Activated CD8-positive, alpha-beta memory T cell treated with anti-CD3 and anti-CD28 coated beads, Interleukin-2, amount 50 U/mL, for 24 hours (primary cell): ENCODE results near the gene C13orf46.

Experiments used
- DNase-seq: peaks from one replicate; pipeline ENCODE4 v3.0.0-alpha.2; 2020; ENCODE audit errors: extremely low read depth

C13orf46 gene

GRCh38 chr13:113939129-113939943 is 34.5 kb downstream of the C13orf46 start:
- no peak for DNase-seq

DNA sequence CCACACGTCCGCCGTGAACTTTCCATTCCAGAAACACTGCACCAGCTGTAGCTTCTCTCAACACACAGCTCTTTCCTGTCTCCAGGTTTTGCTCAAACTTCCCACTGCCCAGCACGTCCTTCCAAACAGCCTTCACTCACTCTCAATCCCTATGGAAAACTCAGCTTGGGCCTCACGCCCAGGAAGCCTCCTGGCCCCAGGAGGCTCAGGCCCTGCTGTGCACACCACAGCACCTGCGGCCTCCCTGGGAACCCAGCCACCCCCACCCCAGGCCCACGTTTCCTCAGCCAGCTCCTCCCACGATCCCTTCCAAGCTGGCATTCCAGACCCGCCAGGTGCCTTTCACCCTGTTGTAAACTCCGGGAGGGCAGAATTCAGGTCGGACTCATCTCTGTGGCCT is 35.2 kb downstream of the C13orf46 start:
- DNase-seq, result no peak

DNA sequence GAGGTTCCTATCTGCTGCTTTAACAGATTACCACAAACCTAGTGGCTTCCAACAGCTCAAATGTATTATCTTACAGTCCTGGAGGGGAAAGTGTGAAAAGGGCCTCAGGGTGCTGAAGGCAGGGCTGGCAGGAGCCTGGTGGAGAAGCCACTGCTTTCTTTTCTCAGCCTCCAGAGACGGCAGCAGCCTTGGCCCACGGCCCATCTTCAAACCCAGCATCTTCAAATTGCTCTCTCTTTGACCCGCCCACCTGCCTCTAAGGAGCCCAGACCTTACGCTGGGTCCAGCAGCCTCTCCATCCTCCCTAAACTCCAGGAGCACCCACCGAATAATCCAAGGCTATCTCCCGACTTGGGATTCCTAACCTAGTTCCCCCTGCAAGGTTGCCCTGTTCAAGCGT is 35.6 kb downstream of the C13orf46 start:
- DNase-seq, result no peak

DNA sequence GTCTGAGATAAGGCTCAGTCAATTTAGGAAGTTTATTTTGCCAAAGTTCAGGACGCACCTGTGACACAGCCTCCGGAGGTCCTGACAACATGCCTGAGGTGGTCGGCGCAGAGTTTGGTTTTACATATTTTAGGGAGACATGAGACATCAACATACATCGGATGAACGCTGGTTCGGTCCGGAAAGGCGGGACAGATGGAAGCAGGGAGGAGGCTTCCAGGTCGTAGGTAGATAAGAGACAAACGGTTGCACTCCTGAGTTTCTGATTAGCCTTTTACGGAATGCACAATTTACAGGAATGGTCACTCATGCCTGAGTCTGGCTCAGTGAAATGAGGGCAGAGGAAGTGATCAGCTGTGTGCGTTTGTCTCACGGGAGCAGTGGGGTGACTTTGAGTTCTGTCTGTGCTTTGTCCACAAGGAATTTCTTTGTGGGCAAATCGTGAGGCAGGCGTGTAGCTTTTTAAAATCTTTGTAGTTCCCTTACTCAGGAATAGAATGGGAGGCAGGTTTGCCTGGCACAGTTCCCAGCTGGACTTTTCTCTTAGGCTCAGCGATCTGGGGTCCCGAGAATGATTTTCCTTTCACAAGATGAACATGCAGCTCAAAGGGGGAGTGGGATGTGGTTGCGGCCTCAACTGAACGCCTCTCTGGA is 36.2 kb downstream of the C13orf46 start:
- no peak for DNase-seq

- DNase-seq, result no peak
These were observed 36.8 kb downstream of the C13orf46 start for GRCh38 chr13:113937073-113937472.

GRCh38 chr13:113936166-113936965 is 37.5 kb downstream of the C13orf46 start:
- no peak for DNase-seq

DNA sequence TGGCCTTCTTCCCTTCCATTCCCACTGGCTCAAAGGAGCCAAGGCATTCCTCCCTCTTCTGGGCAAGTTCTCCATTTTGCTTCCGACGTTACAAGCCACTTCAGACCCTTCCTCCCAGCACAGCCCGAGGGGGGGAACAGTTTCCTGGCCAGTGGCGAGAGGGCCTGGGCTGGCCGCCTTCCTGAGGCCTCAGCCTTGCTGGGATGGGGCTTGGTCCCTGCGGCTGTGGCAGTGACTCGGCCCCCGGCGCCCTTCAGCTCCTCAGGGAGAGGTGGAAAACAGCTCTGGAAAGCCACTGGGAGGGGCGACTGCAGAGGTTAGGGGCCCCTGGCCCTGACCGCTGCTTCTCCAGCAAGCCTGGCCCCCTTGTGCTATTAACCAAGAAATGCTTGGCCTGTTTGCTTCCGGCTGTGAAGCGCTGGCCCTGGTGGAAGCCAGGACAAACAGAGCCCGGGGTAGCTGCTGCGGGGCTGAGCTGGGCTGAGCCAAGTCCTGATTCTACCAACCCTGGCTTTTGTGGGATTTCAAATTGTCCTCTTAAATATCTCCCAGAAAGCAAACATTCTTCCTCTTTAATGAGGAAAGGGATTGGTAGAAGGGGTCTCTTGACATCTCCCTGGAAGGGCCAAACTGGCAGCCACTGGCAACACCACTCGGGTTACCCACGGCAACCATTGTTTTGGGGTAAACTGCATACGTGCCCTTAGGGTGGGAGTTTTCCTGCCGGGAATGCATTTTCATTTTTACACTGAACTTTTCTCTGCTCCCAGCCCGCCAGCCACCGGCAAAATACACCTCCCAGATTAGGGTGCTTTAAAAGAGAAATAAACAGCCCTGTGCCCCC is 38.7 kb downstream of the C13orf46 start:
- DNase-seq, result no peak

DNA sequence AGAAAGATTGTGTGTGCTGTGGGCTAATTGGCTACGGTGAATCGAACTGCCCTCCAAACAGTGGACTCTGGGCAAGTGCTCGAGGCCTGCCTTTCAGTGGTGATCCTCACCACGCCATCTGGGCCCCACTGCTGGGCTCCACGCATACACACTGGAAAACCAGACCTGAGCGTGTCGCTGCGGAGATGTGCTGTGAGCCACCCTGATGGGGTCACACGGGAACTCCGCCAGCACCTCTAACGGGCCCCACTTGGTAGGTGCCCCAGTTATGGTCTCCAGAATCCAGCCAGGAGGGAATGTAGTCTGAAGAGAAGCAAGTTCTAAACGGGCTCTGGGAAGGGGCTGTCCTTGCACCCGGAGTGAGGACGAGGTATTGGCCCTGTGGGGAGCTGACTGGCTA is 39.3 kb downstream of the C13orf46 start:
- DNase-seq, result no peak

DNA sequence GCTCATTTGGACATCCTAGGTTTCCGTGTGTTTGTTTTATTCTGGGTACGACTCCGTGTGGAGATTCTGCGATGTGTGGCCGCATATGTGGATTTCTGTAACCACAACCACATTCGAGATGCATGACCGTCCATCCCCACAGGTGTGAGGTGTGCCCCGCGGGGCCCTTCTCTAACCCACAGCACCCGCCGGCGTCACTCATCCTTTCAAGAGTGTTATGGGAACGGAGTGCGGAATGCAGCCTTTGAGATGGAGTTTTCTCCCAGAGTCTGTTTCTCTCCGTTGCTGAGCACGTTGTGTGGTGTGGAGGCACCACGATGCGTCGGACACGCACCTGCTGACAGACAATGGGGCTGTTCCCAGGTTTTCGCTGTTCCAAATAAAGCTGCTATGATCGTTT is 40.0 kb downstream of the C13orf46 start:
- DNase-seq, result no peak

DNA sequence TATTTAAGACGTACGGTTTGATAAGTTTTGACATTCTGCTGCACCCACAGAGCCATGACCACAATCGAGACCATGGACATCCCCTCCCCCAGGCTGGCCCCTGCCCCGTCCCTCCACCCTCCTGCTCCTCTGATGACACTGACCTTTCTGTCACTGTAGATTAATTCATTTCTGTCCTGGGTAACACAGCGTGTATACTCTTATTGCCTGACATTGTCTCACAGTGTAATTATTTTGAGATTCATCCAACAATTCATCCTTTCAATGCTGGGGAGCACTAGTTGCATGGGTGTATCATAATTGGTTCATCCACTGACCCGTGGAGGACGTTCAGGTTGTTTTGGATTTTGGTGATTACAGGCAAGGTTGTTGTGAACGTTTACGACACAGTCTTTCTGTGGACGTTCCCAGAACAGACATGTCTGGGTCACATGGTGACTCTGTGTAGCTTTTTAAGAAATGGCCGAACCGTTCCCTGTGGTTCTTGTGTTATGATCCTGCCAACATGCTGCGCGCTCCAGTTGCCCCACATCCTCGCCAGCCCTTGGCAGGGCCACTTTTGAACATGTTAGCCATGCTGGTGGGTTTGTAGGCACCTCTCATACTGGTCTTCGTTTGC is 41.9 kb downstream of the C13orf46 start:
- DNase-seq, result no peak

DNA sequence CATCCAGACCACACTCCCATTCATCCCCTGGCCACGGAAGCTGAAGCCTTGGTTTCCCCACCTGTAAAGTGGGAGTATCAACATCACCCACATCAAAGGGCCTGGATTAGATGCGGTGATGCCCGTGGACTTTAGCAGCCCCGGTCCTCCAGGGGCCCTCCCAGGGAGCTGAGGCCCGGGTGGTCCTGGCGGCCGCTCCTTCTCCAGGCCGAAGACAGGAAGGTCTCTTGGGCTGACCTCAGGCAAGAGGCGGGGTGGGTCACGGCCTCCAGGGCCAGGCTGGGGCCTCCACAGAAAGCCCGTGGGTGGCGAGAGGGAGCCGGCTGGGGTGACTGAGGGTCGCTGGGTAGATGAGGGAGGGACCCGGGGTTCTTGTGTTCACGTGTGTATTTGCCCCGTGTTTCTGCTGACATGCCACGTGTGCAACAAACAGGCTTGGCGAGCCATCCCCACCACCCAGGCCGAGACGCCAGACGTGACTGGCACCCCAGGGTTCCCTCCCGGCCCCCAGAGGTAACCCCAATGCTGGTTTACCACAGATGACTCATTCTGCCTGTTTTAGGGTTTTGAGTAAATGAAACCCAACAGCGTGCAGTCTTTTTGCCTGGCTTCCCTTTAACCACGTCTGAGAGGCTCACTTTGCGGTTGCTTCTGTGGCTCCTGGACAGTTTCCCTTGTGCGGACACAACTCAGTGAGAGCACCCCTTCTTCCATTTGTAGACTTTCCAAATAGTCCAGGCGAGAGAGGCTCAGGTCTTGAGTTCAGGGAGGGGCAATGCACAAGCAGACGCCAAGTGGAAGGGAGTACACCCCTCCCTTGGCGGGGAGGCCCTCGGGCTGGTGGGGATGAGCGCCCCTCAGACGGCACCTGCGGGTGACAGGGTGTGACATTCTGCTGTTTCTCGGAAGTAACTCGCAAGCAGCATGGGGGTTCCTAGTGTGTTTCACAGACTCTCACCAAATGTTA is 42.9 kb downstream of the C13orf46 start:
- peak; percentile 9 for DNase-seq

DNA sequence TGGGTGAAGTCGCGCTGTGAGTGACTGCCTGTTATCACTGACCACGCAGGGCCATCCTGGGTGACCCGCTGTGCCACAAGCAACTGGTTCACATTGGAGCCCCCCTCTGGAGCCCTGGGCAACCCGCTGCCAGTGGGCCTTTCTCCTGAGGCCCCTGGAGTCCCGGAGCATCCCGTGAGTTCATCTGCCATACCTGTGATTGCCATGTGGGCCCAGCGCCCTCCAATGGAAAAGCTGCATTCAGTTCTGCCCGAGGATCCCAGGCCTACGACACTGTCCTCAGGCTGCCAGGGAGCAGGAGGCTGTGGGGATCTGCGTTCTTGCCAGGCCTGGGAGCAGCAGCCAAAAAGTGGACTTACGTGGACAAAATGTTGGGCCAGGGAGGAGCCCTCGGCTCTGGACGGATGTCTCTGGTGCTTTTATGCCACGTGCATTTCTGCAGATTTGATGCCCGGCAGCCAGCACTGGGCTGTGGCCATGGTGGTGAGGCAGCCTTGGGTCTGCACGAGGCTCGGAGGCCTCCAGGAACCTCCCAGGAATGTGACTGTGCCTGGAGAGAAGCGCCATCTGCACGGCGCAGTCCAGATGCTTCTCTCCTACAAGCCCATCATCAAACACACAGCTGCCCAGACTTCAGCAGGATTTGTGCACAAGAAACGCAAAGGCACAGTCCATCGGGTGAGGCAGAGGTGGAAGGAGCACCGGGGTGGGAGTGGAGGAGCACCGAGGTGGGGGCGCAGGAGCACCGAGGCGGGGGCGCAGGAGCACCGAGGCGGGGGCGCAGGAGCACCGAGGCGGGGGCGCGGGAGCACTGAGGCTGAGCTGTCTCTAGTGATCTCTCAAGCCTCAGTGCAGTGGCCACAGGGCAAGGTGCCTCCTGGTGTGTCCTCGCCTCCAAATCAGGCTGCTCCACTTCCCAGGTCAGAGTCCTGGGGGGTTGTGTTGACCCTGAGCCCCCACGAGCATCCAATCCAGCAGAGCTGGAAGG is 44.0 kb downstream of the C13orf46 start:
- no peak for DNase-seq

DNA sequence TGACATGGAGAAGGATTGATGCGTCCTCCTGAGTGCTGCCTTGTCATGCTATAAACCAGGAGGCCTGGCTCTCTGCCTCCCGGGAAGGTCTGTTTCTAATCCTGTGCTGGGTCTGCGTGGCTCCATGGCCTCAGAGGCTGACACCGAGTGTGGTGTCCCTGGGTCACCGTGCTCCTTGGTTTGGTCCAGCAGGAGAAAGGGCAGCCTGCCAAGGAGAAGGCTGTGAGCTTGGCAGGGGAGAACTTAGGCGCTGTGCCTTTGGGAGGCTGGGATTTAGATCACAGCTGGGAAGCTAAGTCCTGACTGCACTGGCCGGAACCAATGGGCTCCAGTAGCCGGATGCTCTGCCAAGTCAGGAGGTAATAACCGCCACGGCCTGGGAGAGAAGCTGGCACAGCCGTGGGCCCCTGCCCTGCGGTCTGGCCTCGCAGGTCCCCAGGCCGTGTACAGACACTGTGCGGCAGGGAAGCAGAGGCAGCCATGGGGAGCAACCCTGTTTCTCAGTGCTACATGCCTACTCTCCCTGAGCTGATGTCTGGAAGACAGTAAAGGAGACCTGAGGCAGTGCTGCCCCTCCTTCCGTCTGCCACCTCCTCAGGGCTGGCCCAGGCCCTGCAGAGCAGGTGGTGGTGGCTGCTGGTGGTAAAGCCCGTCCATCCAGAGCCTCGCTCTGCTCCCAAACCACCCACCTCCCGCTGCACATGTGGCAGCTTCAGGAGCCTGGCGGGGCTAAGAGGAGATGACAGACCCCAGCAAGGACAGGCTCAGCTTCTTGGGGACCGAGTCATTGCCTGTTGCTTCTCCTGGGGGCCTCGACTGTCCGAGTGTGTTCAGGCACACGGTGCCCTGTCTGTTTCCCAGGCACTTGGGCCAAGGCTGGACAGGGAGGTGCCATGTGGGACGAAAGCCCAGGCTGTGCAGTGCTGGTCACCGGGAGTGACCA is 44.9 kb downstream of the C13orf46 start:
- no peak for DNase-seq

DNA sequence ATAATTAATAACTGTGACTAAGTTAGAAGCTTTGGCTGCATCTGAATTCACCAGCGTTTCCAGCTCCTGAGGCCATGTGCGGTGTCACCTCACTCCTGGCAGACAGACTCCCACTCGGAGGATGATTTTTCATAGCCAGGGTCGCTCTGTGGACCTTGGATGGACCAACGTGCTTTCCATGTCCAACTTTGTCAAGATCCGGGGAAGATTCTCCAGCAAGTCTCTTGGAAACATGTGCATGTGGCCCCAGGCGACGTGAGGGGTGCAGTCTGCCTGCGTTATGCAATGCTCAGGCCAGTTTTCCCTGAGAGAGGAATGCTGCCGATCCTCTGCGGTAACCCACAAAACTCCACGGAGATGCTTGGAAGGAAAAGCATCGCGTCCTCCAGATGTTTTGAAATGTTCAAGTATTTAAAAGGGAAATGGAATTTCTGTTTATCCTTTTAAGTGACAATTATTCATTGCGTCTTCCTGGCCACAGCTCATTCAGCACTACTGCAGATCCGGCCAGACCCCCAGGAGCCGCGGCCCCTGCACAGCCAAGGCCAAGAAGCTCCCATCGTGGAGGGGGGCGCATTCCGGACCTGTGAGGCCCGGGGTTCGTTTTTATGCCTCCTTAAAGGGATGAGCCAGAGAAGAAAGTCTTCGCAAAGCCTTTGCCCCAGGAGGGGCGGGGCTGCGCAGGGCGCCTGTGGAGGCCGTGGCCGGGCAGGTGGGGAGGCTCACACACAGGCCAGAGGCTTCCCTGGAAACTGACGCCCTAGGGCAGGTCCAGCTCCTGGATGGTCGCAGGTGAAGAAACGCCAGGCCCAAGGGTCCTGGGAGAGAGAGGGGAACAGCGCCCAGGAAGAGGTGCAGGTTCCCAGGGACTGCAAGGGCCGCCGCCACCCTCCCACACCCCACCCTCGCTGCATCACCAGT is 46.0 kb downstream of the C13orf46 start:
- DNase-seq, result no peak

DNA sequence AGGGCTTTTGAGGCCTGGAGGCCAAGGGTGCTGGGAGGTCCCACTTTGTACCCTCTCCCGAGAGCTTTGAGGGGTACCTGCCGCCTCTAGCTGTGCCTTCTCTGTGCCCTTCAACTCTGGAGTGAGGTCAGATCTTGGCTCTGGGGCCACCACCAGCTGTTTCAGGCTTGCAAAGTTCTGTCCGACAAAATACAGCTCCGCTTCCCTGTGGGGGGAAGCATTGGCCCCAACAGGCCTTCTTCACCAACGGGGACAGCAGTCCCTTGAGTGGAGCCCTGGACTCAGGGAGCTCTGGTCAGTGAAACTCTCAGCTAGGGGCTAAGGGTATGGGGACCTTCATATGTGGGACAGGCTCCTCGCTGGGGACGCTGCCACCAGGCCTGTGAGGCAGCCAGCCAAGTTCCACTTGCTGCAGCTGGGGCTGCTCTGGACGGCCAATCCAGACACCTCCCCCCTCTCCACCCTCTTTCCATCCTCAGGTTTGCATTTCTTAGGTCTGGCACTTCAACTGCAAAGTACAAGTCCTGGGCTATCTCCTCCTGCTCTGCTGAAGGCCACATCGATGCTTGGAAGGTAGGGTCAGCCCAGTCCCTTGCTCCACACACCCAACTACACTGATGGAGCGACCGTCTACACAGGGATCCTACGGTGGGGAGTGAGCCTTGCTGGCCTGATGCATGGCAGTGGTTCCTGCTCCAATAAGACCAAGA is 46.8 kb downstream of the C13orf46 start:
- no peak for DNase-seq

DNA sequence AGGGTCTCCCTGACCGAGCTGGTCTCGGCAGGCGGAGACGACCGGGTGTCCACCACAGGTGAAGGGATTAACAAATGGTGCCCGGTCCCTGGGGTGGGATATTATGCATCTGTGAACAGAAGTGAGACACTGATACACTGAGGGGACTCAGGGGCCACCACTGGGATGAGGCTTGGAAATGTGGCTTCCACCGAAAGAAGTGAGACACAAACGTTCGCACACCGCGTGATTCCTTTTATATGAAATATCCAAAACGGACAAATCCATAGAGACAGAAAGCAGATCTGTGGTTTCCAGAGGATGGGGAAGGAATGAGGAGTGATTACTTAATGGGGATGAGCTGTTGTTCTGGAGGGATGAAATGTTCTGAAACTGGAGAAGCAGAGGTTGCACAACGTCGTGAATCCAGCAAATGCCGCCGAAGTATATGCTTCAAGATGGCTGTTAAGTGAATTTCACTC is 47.5 kb downstream of the C13orf46 start:
- no peak for DNase-seq
